Gastrocnemius medialis (tissue), 4 donors: ENCODE measurements around the gene OR1K1.
"Not testable (repeated sequence)": the region's sequence is repeated elsewhere in the genome, so short reads cannot be mapped to it uniquely, and the experiment has no call there.

Source experiments
- POLR2A ChIP-seq, 2 donors: fragments of 450-650 bp; IDR thresholded peaks; one replicate each; pipeline ENCODE4 v1.6.1; 2017; ENCODE audit warnings: antibody characterized with exemption in 2 of 2, mild to moderate bottlenecking in 2 of 2, moderate library complexity in 2 of 2
- TF ChIP-seq, protein P1 (sequence below), 5 experiments: fragments of 450-650 bp in 3 of 5; fragments of 200-600 bp in 2 of 5; sonication (generic) in 2 of 5; IDR thresholded peaks in 4 of 5; conservative IDR thresholded peaks in 1 of 5; 1 replicate in 4 of 5; 2 replicates in 1 of 5; pipeline ENCODE4 v1.5.1; 2016 to 2019; ENCODE audit warnings: antibody characterized with exemption in 5 of 5, mild to moderate bottlenecking in 3 of 5, moderate library complexity in 3 of 5

DNA sequence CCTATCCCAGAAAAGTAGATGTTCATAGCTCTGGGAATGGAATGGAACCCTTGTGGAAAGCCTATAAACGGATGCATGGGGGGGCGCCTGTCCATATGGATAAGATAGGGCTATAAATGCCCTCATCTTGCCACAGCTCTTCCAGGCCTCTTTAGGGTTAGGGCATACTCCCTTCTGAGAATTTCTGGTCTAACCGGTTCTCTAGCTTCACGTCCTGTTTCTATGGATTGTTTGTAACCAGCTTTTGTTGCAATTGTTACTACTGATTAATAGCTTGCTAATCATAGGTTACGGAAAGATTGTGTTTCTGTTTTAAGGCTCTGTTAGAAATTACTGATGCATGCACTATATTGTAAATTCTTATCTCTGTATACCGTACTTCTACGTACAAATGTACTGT is 9.3 kb downstream of the OR1K1 start:
- TF ChIP-seq, protein P1, sequence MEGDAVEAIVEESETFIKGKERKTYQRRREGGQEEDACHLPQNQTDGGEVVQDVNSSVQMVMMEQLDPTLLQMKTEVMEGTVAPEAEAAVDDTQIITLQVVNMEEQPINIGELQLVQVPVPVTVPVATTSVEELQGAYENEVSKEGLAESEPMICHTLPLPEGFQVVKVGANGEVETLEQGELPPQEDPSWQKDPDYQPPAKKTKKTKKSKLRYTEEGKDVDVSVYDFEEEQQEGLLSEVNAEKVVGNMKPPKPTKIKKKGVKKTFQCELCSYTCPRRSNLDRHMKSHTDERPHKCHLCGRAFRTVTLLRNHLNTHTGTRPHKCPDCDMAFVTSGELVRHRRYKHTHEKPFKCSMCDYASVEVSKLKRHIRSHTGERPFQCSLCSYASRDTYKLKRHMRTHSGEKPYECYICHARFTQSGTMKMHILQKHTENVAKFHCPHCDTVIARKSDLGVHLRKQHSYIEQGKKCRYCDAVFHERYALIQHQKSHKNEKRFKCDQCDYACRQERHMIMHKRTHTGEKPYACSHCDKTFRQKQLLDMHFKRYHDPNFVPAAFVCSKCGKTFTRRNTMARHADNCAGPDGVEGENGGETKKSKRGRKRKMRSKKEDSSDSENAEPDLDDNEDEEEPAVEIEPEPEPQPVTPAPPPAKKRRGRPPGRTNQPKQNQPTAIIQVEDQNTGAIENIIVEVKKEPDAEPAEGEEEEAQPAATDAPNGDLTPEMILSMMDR (IDR thresholded peaks at IDR 0.05 in 4 of 5, conservative IDR thresholded peaks at IDR 0.05 in 1 of 5), result not testable (repeated sequence)
- TF ChIP-seq POLR2A (IDR thresholded peaks at IDR 0.05), result not testable (repeated sequence)
